HG03095 (cell line): ENCODE measurements around the gene CREB3L4.

ENCODE experiments used
- ATAC-seq: cut with Tn5 transposase; IDR thresholded peaks from one replicate; pipeline ENCODE4 v1.9.1; 2021; ENCODE audit warnings: moderate library complexity; ENCODE audit not compliant: unreplicated experiment

CREB3L4 gene

DNA sequence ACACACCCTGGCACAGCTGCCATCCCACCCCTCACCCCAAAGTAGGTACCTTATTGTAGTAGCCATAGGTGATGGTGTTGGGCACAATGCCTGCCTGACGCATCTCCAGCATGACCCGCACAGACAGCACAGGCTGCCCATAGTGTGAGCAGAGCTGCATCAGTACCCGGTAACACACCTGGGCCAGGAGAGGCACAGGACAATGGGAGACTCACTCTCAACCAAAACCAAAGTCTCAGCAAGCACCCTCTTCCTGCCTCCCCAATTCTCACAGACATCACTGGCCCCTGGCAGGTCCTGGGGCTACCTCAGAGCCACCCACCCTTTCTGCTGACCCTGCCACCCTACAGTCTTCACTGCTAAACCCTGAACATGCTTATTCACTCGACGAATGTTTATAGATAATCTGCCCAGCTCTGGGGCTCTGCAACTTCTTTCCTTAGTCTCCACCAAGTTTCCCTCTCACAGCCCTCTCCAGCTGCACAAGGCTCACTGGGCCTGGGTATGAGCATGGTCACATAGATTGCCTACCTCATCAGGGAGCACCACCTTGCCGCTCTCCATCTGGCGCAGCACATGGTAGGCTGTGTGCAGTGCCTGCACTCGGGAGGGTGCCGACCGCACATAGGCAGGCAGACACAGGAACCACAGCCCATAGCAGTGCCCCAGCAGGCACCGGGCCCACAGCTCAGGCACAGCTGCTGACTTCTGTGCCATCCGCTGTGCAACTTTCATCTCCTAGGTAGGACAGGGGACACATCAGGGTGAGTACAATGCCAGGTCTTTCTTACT, 31.5 kb upstream of the CREB3L4 start:
- ATAC-seq = no peak

GRCh38 chr1:153937331-153937730, 30.4 kb upstream of the CREB3L4 start:
- no peak for ATAC-seq

- no peak for ATAC-seq
These were observed 28.7 kb upstream of the CREB3L4 start for GRCh38 chr1:153938996-153939395.

- no peak for ATAC-seq
These were observed 28.2 kb upstream of the CREB3L4 start for GRCh38 chr1:153939476-153939875.

DNA sequence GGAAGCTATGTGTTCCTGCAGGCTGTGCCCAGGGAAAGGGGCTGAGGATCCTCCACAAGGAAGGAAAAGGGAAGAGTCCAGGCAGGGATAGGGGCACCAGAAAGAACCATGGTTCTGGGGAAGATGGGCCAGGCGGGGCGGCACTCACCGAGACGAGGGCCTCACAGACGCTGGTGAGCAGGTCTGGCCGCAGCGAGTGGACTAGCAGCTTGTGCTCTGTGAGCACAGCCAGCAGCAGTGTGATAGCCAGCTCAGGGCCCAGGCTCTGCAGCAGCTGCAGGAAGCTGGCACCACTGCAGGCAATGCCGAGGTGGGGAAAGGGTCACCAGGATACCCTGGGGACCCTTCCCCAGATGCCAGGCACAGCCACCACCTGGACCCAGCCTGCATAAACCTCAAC, 26.9 kb upstream of the CREB3L4 start:
- ATAC-seq = no peak

- ATAC-seq = no peak
These were observed 25.6 kb upstream of the CREB3L4 start for GRCh38 chr1:153941826-153942725.

- no peak for ATAC-seq
These were observed 24.7 kb upstream of the CREB3L4 start for GRCh38 chr1:153942766-153943549.

GRCh38 chr1:153944005-153944826, 23.5 kb upstream of the CREB3L4 start:
- no peak for ATAC-seq

DNA sequence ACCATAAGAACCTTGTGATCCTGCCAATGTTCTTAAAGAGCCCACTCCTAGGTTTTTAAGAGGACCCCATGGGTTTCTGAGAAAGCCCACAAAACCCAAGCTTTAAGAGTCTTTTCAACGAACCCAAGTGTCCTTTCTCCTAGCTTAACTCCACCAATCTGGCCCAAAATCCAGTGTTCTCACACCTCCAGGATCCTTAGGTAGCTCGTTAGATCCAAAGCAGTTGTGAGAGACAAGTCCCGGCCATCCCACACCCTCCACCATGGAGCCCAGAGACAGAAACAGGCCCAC, 22.9 kb upstream of the CREB3L4 start:
- ATAC-seq = no peak

DNA sequence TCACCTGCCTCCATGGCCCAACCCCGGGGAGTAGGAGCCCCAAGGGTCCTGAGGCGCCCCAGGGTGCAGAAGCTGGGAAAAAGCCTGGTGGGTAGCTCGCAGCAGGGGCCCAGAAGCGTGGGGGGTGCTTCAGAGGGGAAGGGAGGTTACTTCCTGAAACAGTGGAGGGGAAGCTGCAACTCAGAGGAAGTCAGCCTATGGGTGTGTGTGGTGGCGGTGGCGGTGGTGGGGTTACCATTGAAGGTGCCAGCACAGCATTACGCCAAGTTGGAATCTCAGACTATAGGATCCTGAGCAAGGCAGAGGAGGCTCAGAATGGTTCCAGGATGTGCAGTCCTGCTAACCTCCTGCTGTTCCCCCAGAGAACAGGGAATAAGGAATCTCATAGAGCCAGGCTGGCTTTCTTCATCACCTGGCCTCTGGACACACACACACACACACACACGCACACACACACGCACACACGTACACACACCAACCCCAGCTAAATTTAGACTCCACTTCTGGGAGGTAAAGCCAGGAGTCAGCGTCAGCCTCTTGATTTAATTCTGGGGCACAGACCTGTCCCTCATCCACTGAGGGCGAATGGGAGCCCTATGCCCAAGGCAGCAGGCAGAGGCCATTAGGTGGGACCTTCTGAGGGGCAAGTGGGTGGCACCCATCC, 22.4 kb upstream of the CREB3L4 start:
- ATAC-seq = no peak

DNA sequence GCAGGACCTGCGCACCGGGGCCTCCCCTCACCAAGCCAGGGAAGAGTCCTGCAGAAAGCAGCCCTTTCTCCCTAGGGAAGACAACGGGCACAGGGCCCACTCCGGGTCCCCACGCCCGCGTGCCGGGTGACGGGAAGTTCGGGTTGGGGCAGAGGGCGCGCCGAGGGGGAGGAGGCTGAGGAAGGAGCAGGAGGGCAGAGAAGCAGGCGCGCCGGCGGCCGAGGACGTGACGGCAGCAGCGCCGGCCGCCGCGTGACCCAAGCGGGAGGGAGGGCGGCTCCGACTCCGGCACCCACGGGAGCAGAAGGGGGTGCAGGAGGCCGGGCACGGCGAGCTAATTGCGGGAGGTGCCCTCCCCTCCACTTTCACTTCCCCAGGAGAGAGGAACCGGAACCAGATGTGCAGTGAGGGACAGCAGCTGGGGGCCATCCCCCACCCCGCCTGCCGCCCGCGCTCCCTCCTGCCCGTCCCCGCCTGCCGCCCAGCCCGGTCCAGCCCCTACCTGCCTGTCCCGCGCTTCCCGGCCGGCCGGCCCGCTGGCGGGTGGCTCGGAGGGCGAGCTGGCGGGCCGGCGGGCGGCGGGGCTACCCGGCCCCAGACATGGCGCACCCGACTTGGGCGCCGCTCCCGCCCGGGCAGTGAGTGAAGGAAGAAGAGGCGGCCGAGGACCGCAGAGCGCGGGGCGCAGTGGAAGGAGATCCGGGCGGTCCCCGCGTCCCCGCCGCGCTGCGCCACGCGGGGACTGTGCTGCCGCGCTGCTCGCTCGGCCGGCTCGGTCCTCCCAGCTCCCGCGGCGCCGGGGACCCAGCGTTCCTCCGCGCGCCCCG, 21.7 kb upstream of the CREB3L4 start:
- peak; percentile 53 for ATAC-seq

GRCh38 chr1:153946622-153947241, 21.0 kb upstream of the CREB3L4 start, which contains the start of gene DENND4B:
TSS of gene DENND4B (minus strand) at chr1:153946718. CDS start at chr1:153944374, 2,344 bp downstream.
- peak; percentile 49 for ATAC-seq

GRCh38 chr1:153951183-153951582, 16.5 kb upstream of the CREB3L4 start:
- no peak for ATAC-seq

GRCh38 chr1:153951801-153952200, 15.9 kb upstream of the CREB3L4 start:
- no peak for ATAC-seq

- no peak for ATAC-seq
These were observed 13.8 kb upstream of the CREB3L4 start for GRCh38 chr1:153953859-153954365.

GRCh38 chr1:153954826-153955225, 12.9 kb upstream of the CREB3L4 start:
- no peak for ATAC-seq

- ATAC-seq = no peak
These were observed 10.5 kb upstream of the CREB3L4 start for GRCh38 chr1:153956997-153957715.

DNA sequence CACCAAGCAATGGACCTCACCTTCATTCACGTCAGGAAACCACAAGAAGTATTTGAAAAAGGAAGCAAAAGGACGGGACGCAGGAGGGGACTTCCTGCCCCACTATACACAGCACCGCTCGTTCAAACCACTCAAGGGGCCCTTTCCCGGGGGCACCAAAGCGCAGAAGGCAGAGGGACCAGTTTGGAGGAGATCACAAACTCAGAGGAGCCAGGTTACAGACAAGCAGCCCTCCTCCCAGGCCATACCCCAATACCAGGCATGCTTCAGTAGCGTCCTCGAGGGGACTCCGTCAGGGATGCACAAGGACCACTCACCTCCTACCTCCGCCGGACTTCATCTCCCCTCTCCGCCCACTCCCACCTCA, 10.0 kb upstream of the CREB3L4 start:
- no peak for ATAC-seq
